SHP77 (cell line): Measurements from ENCODE around the gene STPG2.

Source experiments
- DNase-seq, 2 experiments: peaks; one replicate each; lab custom pipeline; 2025; lab: John Stamatoyannopoulos, UW

STPG2 gene

GRCh38 chr4:97812768-97813167 is 330.5 kb downstream of the STPG2 start:
- no peak for DNase-seq

- no peak for DNase-seq
Measured at GRCh38 chr4:97786306-97786920, 356.9 kb downstream of the STPG2 start.

GRCh38 chr4:97778174-97778573 is 365.1 kb downstream of the STPG2 start:
- DNase-seq, result no peak

GRCh38 chr4:97774347-97774989 is 368.8 kb downstream of the STPG2 start:
- DNase-seq, result no peak

- no peak for DNase-seq
Measured at GRCh38 chr4:97770222-97770621, 373.1 kb downstream of the STPG2 start.

- DNase-seq, result no peak
Measured at GRCh38 chr4:97762115-97762512, 381.2 kb downstream of the STPG2 start.

- DNase-seq, result no peak
Measured at GRCh38 chr4:97761445-97762114, 381.7 kb downstream of the STPG2 start.

GRCh38 chr4:97759785-97760184 is 383.5 kb downstream of the STPG2 start:
- DNase-seq, result no peak

- DNase-seq, result no peak
Measured at GRCh38 chr4:97752599-97752998, 390.7 kb downstream of the STPG2 start.

GRCh38 chr4:97747945-97748344 is 395.3 kb downstream of the STPG2 start:
- no peak for DNase-seq

- DNase-seq, result peak in 1 of 2 experiments; percentile 2
Measured at GRCh38 chr4:97720869-97721432, 422.3 kb downstream of the STPG2 start.

- DNase-seq, result no peak
Measured at GRCh38 chr4:97691111-97691605, 452.1 kb downstream of the STPG2 start.

- no peak for DNase-seq
Measured at GRCh38 chr4:97670703-97671269, 472.5 kb downstream of the STPG2 start.

GRCh38 chr4:97665553-97665952 is 477.7 kb downstream of the STPG2 start:
- DNase-seq, result no peak

GRCh38 chr4:97664741-97665140 is 478.5 kb downstream of the STPG2 start:
- no peak for DNase-seq

- no peak for DNase-seq
Measured at GRCh38 chr4:97662133-97662532, 481.1 kb downstream of the STPG2 start.

GRCh38 chr4:97656044-97656720 is 487.1 kb downstream of the STPG2 start:
- DNase-seq, result no peak

- no peak for DNase-seq
Measured at GRCh38 chr4:97653701-97654100, 489.6 kb downstream of the STPG2 start.

GRCh38 chr4:97646997-97647396 is 496.3 kb downstream of the STPG2 start:
- DNase-seq, result no peak

GRCh38 chr4:97645071-97645821 is 498.0 kb downstream of the STPG2 start:
- no peak for DNase-seq

- DNase-seq, result no peak
Measured at GRCh38 chr4:97643179-97643578, 500.1 kb downstream of the STPG2 start.
